A549 (cell line): Measurements from ENCODE around the gene ARHGAP35. TPM values are rescaled to one million over a fixed set of nuclear protein-coding genes. Genes with fewer than 3 reads are reported as not detected.

ENCODE experiments used
- ATAC-seq, 2 experiments: fragments of 200-7000 bp in 1 of 2; fragments of >200 bp in 1 of 2; cut with Nextera tagmentation in 1 of 2; cut with Tn5 transposase in 1 of 2; 3 replicates each; pipeline versions ENCODE4 v1.8.0 to v1.9.1; 2018 to 2020; ENCODE audit warnings: mild to moderate bottlenecking in 1 of 2, moderate library complexity in 1 of 2
- CTCF ChIA-PET: fragments of 300-600 bp; sonication (Branson Sonifier 250); formaldehyde crosslinking; extraction: SDS; loops from one replicate; lab custom pipeline; 2021; ENCODE audit warnings: antibody characterized with exemption, inconsistent platforms; lab: Yijun Ruan, JAX
- POLR2A ChIA-PET: fragments of 350-600 bp; formaldehyde crosslinking; extraction: SDS; loops from one replicate; lab custom pipeline; 2021; ENCODE audit warnings: antibody characterized with exemption, inconsistent platforms; lab: Yijun Ruan, JAX
- DNase-seq, 2 experiments: peaks; one replicate each; pipeline versions ENCODE4 v3.0.0 to v3.0.0-alpha.2; 2011 to 2016; ENCODE audit warnings: low read depth in 1 of 2, low spot score in 1 of 2
- FAIRE-seq: peaks from 2 replicates; lab custom pipeline; 2011; peaks lifted over from hg19 to GRCh38; lab: Jason Lieb, UNC
- H3K27ac ChIP-seq, 2 experiments: fragments of >200 bp; sonication (Bioruptor Twin); formaldehyde crosslinking; 3 replicates each; pipeline ENCODE4 v1.5.1; 2016 to 2017
- H3K4me1 ChIP-seq: fragments of >200 bp; sonication (Bioruptor Twin); formaldehyde crosslinking; 3 replicates; pipeline ENCODE4 v1.6.1; 2016
- H3K4me2 ChIP-seq: fragments of >200 bp; sonication (Bioruptor Twin); formaldehyde crosslinking; 3 replicates; pipeline ENCODE4 v1.6.1; 2016
- H3K4me3 ChIP-seq: fragments of >200 bp; sonication (Bioruptor Twin); formaldehyde crosslinking; 3 replicates; pipeline ENCODE4 v1.5.1; 2016
- H3K9me3 ChIP-seq: fragments of >200 bp; sonication (Bioruptor Twin); formaldehyde crosslinking; 3 replicates; pipeline ENCODE4 v1.6.1; 2016
- CHD4 ChIP-seq: fragments of 200-600 bp; sonication (generic); IDR thresholded peaks from 2 replicates; pipeline ENCODE4 v1.6.1; 2016; ENCODE audit warnings: antibody characterized with exemption, mild to moderate bottlenecking, borderline replicate concordance
- CTCF ChIP-seq: fragments of >200 bp; sonication (Bioruptor Twin); formaldehyde crosslinking; IDR thresholded peaks from 3 replicates; pipeline ENCODE4 v1.5.1; 2016
- E2F6 ChIP-seq: IDR thresholded peaks from 2 replicates; pipeline ENCODE4 v1.6.1; 2012; ENCODE audit warnings: low read depth, borderline replicate concordance
- ELK1 ChIP-seq: fragments of 150-350 bp; IDR thresholded peaks from 2 replicates; pipeline ENCODE4 v1.6.1; 2014; ENCODE audit warnings: low read depth, mild to moderate bottlenecking, low read length
- HDAC2 ChIP-seq: fragments of 200-600 bp; sonication (generic); IDR thresholded peaks from 2 replicates; pipeline ENCODE4 v1.6.1; 2016
- HES2 ChIP-seq: fragments of >200 bp; sonication (Bioruptor Twin); formaldehyde crosslinking; IDR thresholded peaks from 2 replicates; pipeline ENCODE4 v1.6.1; 2016
- HMGXB4 ChIP-seq: fragments of 250-450 bp; sonication (Bioruptor Pico); IDR thresholded peaks from 2 replicates; pipeline ENCODE4 v1.5.0; 2021; ENCODE audit warnings: mild to moderate bottlenecking, moderate library complexity, borderline replicate concordance
- HOXB5 ChIP-seq: fragments of 250-450 bp; sonication (Bioruptor Pico); IDR thresholded peaks from 2 replicates; pipeline ENCODE4 v1.5.0; 2020; ENCODE audit warnings: mild to moderate bottlenecking, moderate library complexity
- JUN ChIP-seq, 2 experiments: fragments of >200 bp; sonication (Bioruptor Twin); formaldehyde crosslinking; IDR thresholded peaks; 2 replicates in 1 of 2; 3 replicates in 1 of 2; pipeline ENCODE4 v1.6.1; 2016 to 2017
- JUNB ChIP-seq: fragments of >200 bp; sonication (Bioruptor Twin); formaldehyde crosslinking; IDR thresholded peaks from 2 replicates; pipeline ENCODE4 v1.6.1; 2016
- MAFK ChIP-seq: fragments of 450-650 bp; IDR thresholded peaks from 2 replicates; pipeline ENCODE4 v1.6.1; 2014; ENCODE audit not compliant: partially characterized antibody
- MYC ChIP-seq: IDR thresholded peaks from 2 replicates; pipeline ENCODE4 v1.6.1; 2012; ENCODE audit warnings: mild to moderate bottlenecking, inconsistent platforms, low read length, improper control_type of control experiment, borderline replicate concordance
- RCOR1 ChIP-seq: fragments of 150-350 bp; IDR thresholded peaks from 2 replicates; pipeline ENCODE4 v1.6.1; 2014; ENCODE audit warnings: antibody characterized with exemption, low read length, low read depth
- SMC3 ChIP-seq: fragments of >200 bp; sonication (Bioruptor Twin); formaldehyde crosslinking; IDR thresholded peaks from 3 replicates; pipeline ENCODE4 v1.6.1; 2018; ENCODE audit warnings: inconsistent platforms
- TFCP2L1 ChIP-seq: fragments of 250-450 bp; sonication (Bioruptor Pico); IDR thresholded peaks from 2 replicates; pipeline ENCODE4 v1.5.0; 2021; ENCODE audit warnings: mild to moderate bottlenecking
- USF2 ChIP-seq: fragments of 450-650 bp; IDR thresholded peaks from 2 replicates; pipeline ENCODE4 v1.6.1; 2014; ENCODE audit warnings: antibody characterized with exemption
- WGBS: methylation state at CpG from one replicate; pipeline ENCODE4 v1.1.6; 2017; ENCODE audit errors: missing lambda C conversion rate; 5-methylcytosine and 5-hydroxymethylcytosine counted together
- polyA plus RNA-seq, 4 experiments: library from polyadenylated mRNA; depleted of rRNA in 3 of 4; stranded (reverse); fragments of >200 nt; fragmentation: RNase III in 1 of 4; extraction: RNeasy Plus Mini Kit Qiagen cat#74134 plus additional on column Dnase treatment in 1 of 4; gene quantifications; 2 replicates in 3 of 4; 3 replicates in 1 of 4; pipeline ENCODE4 v1.2.3, GENCODE V29; 2011 to 2017
- TF ChIP-seq, protein P1 (sequence below): fragments of >200 bp; sonication (Bioruptor Twin); formaldehyde crosslinking; IDR thresholded peaks from 3 replicates; pipeline ENCODE4 v1.6.1; 2016

The ARHGAP35 gene
- polyA plus RNA-seq, 2 of the 4 experiments (the other 2 are of a cell fraction), result 33.3 to 48.5 TPM

- ChIA-PET POLR2A (interaction anchor here (0.6 to 1.3 kb wide), 2 partner anchors 34 to 1026 kb away, joined by 3 read pairs; partner anchors contain the start of gene SLC1A5), CTCF (interaction anchor here (0.6 to 44.5 kb wide), 10 partner anchors 9 to 1049 kb away, joined by 3 to 1222 read pairs (median 7); partner anchors contain the start of gene SLC1A5)
- H3K4me3 ChIP-seq, result no peak overlapping the region
Measured at GRCh38 chr19:46823049-46823448, 37.7 kb upstream of the ARHGAP35 start.

More at GRCh38 chr19:46823049-46823448, 37.7 kb upstream of the ARHGAP35 start:
- no peak for TF ChIP-seq JUNB
- no peak for TF ChIP-seq E2F6
- TF ChIP-seq, protein P1, sequence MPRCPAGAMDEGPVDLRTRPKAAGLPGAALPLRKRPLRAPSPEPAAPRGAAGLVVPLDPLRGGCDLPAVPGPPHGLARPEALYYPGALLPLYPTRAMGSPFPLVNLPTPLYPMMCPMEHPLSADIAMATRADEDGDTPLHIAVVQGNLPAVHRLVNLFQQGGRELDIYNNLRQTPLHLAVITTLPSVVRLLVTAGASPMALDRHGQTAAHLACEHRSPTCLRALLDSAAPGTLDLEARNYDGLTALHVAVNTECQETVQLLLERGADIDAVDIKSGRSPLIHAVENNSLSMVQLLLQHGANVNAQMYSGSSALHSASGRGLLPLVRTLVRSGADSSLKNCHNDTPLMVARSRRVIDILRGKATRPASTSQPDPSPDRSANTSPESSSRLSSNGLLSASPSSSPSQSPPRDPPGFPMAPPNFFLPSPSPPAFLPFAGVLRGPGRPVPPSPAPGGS, result no peak
- no peak for TF ChIP-seq HOXB5 (CRISPR knock-in tag)
- no peak for TF ChIP-seq RCOR1
- no peak for TF ChIP-seq HES2
- TF ChIP-seq ELK1, result no peak
- TF ChIP-seq CTCF, result no peak
- no peak for TF ChIP-seq JUN (IDR thresholded peaks at IDR 0.05)
- no peak for TF ChIP-seq USF2
- no peak for TF ChIP-seq HMGXB4 (CRISPR knock-in tag)
- TF ChIP-seq CHD4, result no peak
- no peak for TF ChIP-seq HDAC2
- TF ChIP-seq SMC3, result no peak
- TF ChIP-seq TFCP2L1 (CRISPR knock-in tag), result no peak
- no peak for TF ChIP-seq MYC
- no peak for TF ChIP-seq MAFK
- FAIRE-seq, result no peak
- 84% methylated on average over 6 of the region's 6 CpGs for WGBS
- Histone ChIP-seq H3K4me1 (no peaks in the 10 kb centered on the region), H3K9me3 (no peaks in the 10 kb centered on the region), H3K27ac (no peak overlapping the region), H3K4me2 (no peak overlapping the region)
- DNase-seq, result no peak
- no peak for ATAC-seq
